Measurements from ENCODE around the gene ZMYM4. TPM values are rescaled to one million over a fixed set of nuclear protein-coding genes. Genes with fewer than 3 reads are reported as not detected.

Gene ZMYM4
- total and polyA plus RNA-seq, 10 of the 15 experiments (the other 5 are each of a cell fraction or from before 2014, with no cell fraction given): 8.0 to 37.0 (median 28.1) TPM

DNA sequence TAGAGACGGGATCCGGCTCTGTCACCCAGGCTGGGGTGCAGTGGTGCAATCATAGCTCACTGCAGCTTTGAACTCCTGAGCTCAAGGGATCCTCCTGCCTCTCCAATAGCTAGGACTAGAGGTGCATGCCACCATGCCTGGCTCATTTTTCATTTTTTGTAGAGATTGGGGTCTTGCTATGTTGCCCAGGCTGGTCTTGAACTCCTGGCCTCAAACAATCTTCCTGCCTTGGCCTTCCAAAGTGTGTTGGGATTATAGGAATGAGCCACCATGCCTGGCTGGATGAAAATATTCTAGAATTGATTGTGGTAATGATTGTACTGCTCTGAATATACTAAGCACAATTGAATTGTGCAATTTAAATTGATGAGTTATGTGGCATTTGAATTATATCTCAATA is 21.9 kb downstream of the ZMYM4 start (continued):
- TF ChIP-seq, protein P1, sequence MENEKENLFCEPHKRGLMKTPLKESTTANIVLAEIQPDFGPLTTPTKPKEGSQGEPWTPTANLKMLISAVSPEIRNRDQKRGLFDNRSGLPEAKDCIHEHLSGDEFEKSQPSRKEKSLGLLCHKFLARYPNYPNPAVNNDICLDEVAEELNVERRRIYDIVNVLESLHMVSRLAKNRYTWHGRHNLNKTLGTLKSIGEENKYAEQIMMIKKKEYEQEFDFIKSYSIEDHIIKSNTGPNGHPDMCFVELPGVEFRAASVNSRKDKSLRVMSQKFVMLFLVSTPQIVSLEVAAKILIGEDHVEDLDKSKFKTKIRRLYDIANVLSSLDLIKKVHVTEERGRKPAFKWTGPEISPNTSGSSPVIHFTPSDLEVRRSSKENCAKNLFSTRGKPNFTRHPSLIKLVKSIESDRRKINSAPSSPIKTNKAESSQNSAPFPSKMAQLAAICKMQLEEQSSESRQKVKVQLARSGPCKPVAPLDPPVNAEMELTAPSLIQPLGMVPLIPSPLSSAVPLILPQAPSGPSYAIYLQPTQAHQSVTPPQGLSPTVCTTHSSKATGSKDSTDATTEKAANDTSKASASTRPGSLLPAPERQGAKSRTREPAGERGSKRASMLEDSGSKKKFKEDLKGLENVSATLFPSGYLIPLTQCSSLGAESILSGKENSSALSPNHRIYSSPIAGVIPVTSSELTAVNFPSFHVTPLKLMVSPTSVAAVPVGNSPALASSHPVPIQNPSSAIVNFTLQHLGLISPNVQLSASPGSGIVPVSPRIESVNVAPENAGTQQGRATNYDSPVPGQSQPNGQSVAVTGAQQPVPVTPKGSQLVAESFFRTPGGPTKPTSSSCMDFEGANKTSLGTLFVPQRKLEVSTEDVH (IDR thresholded peaks at IDR 0.05; ENCODE audit: low read depth, partially characterized antibody): no peak
- TF ChIP-seq BACH1 (IDR thresholded peaks at IDR 0.05; ENCODE audit: borderline replicate concordance): no peak
- no peak for TF ChIP-seq SMARCA5 (IDR thresholded peaks at IDR 0.05)
- no peak for TF ChIP-seq PAX5 (IDR thresholded peaks at IDR 0.05; ENCODE audit: borderline replicate concordance, low read depth, low read length)
- no peak for TF ChIP-seq TBL1XR1 (IDR thresholded peaks at IDR 0.05; ENCODE audit: low read depth, low read length)
- TF ChIP-seq SREBF2 (IDR thresholded peaks at IDR 0.05; ENCODE audit: low read length): no peak
- no peak for TF ChIP-seq EGR1 (IDR thresholded peaks at IDR 0.05; ENCODE audit: borderline replicate concordance in 1 of 2, low read depth in 2 of 2, low read length in 2 of 2)
- TF ChIP-seq RELA (IDR thresholded peaks at IDR 0.05; ENCODE audit: borderline replicate concordance, partially characterized antibody): no peak
- TF ChIP-seq ESRRA (IDR thresholded peaks at IDR 0.05; ENCODE audit: low read length): no peak
- TF ChIP-seq SUZ12 (IDR thresholded peaks at IDR 0.05; ENCODE audit: unreplicated experiment): no peak

DNA sequence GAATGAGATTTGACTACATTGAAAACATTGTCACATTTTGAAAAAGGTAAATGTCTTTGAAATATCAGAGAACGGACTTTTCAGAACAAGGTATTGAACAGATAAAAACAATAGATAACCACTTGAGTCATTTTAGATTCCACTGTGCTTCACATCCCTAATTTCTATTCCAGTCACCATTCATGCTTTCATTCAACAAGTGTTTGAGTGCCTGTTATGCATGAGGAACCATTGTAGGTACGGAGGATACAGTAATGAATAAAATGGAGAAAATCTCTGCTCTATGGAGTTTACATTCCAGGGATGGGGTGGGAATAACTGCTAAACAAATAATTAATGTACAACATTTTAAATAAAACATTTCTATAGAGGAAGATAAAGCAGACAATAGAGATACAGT is 26.3 kb downstream of the ZMYM4 start:
- no peak overlapping the region for H3K4me2 ChIP-seq (ENCODE audit: control insufficient read depth, insufficient read depth)
- H3K79me2 ChIP-seq (ENCODE audit: control insufficient read depth, insufficient read depth, low read length): peaks cover 2% of the 10 kb centered on the region; the same call in 1 of the 2 replicates
- DNase-seq (ENCODE audit: low read depth, low spot score): no peak
- in situ Hi-C loops (cut with MboI) (no loop called here), intact Hi-C loops (cut with micrococcal nuclease; ENCODE audit: unreplicated experiment) (loop anchor here (5.0 kb wide), 1 partner anchor 438 kb away; the partner anchor contains the start of gene SMIM12)
- H3K27ac ChIP-seq (ENCODE audit: control insufficient read depth, insufficient read depth): no peak overlapping the region
- H3K9ac ChIP-seq (ENCODE audit: control insufficient read depth, insufficient read depth, low read length): no peak overlapping the region
- ChIA-PET CTCF (interaction anchor here (1.2 kb wide), 1 partner anchor 93 kb away, joined by 4 read pairs; no protein-coding TSS in a partner anchor), POLR2A (no interaction called here), SMC1A (ENCODE audit: uncharacterized antibody, unreplicated experiment) (no interaction called here), RAD21 (ENCODE audit: unreplicated experiment) (no interaction called here)
- no peaks in the 10 kb centered on the region for H3K27me3 ChIP-seq (replicated peaks in 1 of 2; ENCODE audit: control insufficient read depth in 2 of 2, insufficient read depth in 2 of 2, low read length in 1 of 2)
- no TSS peak for BruUV-seq (replicated peaks)
- ATAC-seq: no peak
- no peak overlapping the region for H2AFZ ChIP-seq (ENCODE audit: control insufficient read depth, low read depth, low read length)
- H3K36me3 ChIP-seq (ENCODE audit: control insufficient read depth in 2 of 2, insufficient read depth in 2 of 2, low read length in 1 of 2): peaks cover 0 to 3% of the 10 kb centered on the region in 2 experiments; a peak in 2 of 4 replicates
- H3K4me3 ChIP-seq: no peak overlapping the region
- TF ChIP-seq JUND (IDR thresholded peaks at IDR 0.05; ENCODE audit: low read depth, low read length) (no peak), ELK1 (IDR thresholded peaks at IDR 0.05; ENCODE audit: low read depth, low read length) (no peak), BMI1 (IDR thresholded peaks at IDR 0.05; ENCODE audit: borderline replicate concordance) (no peak)
- WGBS (ENCODE audit: insufficient coverage, insufficient replicate concordance, low lambda C conversion rate, missing lambda C conversion rate): 98% methylated on average over 2 of the region's 2 CpGs
- H4K20me1 ChIP-seq (ENCODE audit: control insufficient read depth, insufficient read depth): no peaks in the 10 kb centered on the region
- FAIRE-seq: no peak
- no peaks in the 10 kb centered on the region for H3K9me3 ChIP-seq (replicated peaks; ENCODE audit: control insufficient read depth, insufficient read depth, low read length)
- peaks cover 18% of the 10 kb centered on the region for H3K4me1 ChIP-seq (ENCODE audit: control insufficient read depth, insufficient read depth, low read length)

Measured in GM12878 (cell line).